Motor neuron (in vitro differentiated cells): ENCODE results near the gene ARHGEF28. TPM values are rescaled to one million over a fixed set of nuclear protein-coding genes. Genes with fewer than 3 reads are reported as not detected.
A peak's percentile ranks its signal among the peaks of the same experiment; 100 is the strongest.

ENCODE experiments used
- ATAC-seq, 8 experiments: fragments of 200-7000 bp; cut with Tn5 transposase; replicated peaks in 6 of 8; 2 replicates each; pipeline ENCODE4 v1.8.0; 2021; ENCODE audit warnings: mild to moderate bottlenecking in 8 of 8, moderate library complexity in 8 of 8
- H3K27ac ChIP-seq, 2 donors: fragments of 250-450 bp; sonication (Bioruptor Pico); 2 replicates each; pipeline ENCODE4 v1.9.0; 2021; ENCODE audit warnings: antibody characterized with exemption in 2 of 2, mild to moderate bottlenecking in 2 of 2, moderate library complexity in 1 of 2
- H3K4me1 ChIP-seq, 2 donors: fragments of 250-450 bp; sonication (Bioruptor Pico); replicated peaks in 1 of 2; 2 replicates each; pipeline ENCODE4 v1.6.1; 2021; ENCODE audit warnings: antibody characterized with exemption in 2 of 2, mild to moderate bottlenecking in 2 of 2, moderate library complexity in 1 of 2
- H3K4me3 ChIP-seq, 5 donors: fragments of 250-450 bp; sonication (Bioruptor Pico); 2 replicates each; pipeline ENCODE4 v1.9.0; 2021; ENCODE audit warnings: antibody characterized with exemption in 5 of 5, mild to moderate bottlenecking in 5 of 5, moderate library complexity in 4 of 5
- WGBS, 10 experiments: fragments of 450-650 bp; shearing (Covaris generic); methylation state at CpG; one replicate each; pipeline ENCODE4 v1.0.0; 2022; 5-methylcytosine and 5-hydroxymethylcytosine counted together
- in situ Hi-C, 9 experiments: fragments of 400-800 bp; cut with MboI; loops; one replicate each; pipeline ENCODE4 v1.15.0; 2021; ENCODE audit warnings: low sequenced_read_pairs in 9 of 9, low pct_unique_long_range_greater_than_20kb in 2 of 9; ENCODE audit not compliant: unreplicated experiment in 9 of 9
- total RNA-seq, 8 experiments: library from RNA; unstranded; fragments of 300-600 nt; gene quantifications; 2 replicates each; pipeline versions ENCODE4 v1.2.3 to v1.2.4, GENCODE V29; 2022

ARHGEF28 gene
- total RNA-seq, 8 experiments from 2014 or later, result 0.81 to 29.3 (median 1.9) TPM

DNA sequence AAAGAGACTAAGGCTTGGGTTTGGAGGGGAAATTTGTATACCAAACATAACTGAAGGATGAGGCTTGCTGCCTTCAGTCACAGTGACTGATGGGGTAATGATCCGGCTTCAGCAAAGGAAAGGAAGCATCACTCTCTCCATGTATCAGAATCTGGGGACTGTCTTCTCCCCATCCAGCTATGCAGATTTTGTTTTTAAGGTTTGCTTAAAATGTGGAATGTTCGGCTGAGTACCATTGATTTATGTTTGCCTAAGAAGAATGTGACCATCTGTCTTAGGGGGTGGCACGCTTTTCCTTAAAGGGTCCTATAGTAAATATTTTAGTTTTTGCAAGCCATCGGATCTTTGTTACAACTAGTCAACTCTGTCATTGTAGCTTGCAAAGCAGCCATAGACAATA is 291.9 kb downstream of the ARHGEF28 start:
- ATAC-seq, result no peak
- in situ Hi-C loops, result loop anchor here in 1 of 9 experiments (25.0 kb wide), 1 partner anchor 994 kb away; no protein-coding TSS in a partner anchor
- 47 to 100% (median 86%) methylated on average over 1 to 4 of the region's 4 CpGs; no CpG with 5 or more reads in 1 of the 10 experiments for WGBS, 10 experiments
- Histone ChIP-seq H3K27ac (no peak overlapping the region), H3K4me1 (peaks cover 16 to 33% of the 10 kb centered on the region in 2 donors), H3K4me3 (no peak overlapping the region)

DNA sequence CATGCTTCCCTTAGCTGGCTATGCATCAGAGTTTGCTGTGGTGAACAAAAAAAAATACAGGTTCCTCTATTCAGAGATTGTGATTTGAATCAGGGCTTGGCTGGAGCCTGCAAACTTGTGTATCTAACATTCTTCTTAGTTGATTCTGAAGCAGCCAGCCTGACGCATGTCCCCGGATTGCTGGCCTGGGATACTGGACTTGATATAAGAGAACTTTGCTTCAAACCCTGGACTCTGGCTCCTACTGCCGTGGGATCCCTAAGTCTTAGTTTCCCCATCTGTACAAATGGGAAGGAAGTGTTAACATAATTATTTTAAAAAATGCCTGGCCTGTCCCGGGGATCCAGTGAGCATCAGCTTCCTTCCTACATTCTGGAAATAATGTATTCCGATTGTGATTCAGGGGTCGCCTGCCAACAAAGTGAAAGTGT is 292.8 kb downstream of the ARHGEF28 start:
- peak in 1 of 8 experiments; percentile 59 for ATAC-seq
- H3K4me1 ChIP-seq, result peaks cover 16 to 38% of the 10 kb centered on the region in 2 donors
- WGBS, 10 experiments, result 0 to 100% (median 86%) methylated on average over 1 to 6 of the region's 6 CpGs; no CpG with 5 or more reads in 1 of the 10 experiments
- no peak overlapping the region for H3K27ac ChIP-seq
- in situ Hi-C loops, result loop anchor here in 1 of 9 experiments (25.0 kb wide), 1 partner anchor 993 kb away; no protein-coding TSS in a partner anchor
- no peak overlapping the region for H3K4me3 ChIP-seq

DNA sequence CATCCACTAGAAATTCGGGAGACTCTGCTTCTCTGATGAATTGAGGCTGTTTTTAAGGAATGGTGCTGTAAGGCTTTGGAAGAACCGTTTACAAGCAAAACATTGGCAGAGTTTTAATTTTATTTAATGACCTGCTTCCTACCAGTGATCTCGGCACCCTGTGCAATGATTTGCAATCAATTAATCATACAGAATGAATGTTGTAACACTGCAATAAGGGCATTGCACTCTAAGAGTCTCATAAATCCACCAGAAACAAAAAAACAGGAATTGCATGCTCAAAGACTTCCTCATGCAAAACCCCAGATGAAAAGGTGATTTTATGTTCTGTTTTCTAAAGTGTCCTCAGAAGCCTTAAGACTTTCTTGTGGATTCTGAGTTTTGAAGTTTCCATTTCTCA is 295.7 kb downstream of the ARHGEF28 start:
- in situ Hi-C loops, result loop anchor here in 1 of 9 experiments (25.0 kb wide), 1 partner anchor 991 kb away; no protein-coding TSS in a partner anchor
- Histone ChIP-seq H3K27ac (no peak overlapping the region), H3K4me1 (peaks cover 16 to 38% of the 10 kb centered on the region in 2 donors), H3K4me3 (no peak overlapping the region)
- ATAC-seq, result peak in 5 of 8 experiments; percentile 20 to 64 (median 43)
- WGBS, 10 experiments, result 0 to 42% (median 20%) methylated on average over 1 to 3 of the region's 3 CpGs; no CpG with 5 or more reads in 1 of the 10 experiments

DNA sequence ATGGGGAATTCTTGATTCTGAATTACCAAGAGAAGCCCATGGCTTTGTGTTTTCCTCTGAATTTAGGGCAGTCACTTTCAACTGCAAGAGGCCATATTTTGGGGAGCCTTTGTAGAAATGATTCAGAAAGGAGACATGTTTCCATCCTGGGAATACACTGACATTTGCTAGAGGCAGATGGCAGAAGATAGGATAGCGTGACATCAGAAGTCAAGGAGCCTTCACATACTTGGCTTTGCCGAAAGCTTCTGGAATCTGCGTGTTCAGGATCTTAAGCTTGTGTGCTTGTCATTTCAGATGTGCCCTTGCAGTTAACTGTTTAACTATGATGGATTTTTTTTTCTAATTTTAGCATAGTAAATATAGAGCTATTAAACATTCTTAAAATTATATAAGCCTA is 296.2 kb downstream of the ARHGEF28 start:
- in situ Hi-C loops, result loop anchor here in 1 of 9 experiments (25.0 kb wide), 1 partner anchor 990 kb away; no protein-coding TSS in a partner anchor
- Histone ChIP-seq H3K4me1 (peaks cover 16 to 35% of the 10 kb centered on the region in 2 donors), H3K4me3 (no peak overlapping the region), H3K27ac (no peak overlapping the region)
- no peak for ATAC-seq
- WGBS, 10 experiments, result 60 to 100% (median 93%) methylated on average over 1 to 3 of the region's 3 CpGs; no CpG with 5 or more reads in 2 of the 10 experiments

DNA sequence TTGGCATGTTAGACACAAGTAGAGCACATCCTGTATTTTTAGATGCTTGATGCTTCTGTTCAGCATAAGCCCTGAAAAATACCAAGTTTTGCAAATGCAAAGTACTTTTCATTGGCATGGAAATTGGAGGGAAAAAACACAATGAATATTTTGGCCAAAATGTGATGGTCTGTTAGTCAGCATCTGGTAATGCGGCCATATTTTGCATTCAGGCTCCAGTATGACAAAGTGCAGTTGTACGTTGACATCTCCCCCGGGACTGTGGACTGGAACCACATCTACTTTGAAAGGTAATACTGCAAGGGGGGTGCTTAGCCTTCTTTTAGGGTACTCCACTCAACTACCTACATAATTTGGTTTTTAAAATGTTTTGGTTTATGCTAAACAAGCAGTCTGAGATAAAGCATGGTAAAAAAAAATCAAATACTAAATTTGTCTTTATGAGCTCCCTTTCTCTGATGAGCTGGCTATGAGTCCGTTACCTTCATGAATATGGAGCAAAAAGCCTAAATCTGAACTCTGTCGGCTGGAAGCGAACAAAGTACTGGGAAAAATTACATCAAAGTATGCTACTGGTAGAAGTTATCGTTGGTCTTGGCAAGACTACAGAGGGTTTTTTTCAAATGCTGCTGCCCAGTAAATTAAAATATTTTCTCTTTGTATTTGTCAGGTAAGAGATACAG is 297.0 kb downstream of the ARHGEF28 start:
- WGBS, 10 experiments, result 9 to 91% (median 68%) methylated on average over 2 to 7 of the region's 7 CpGs; no CpG with 5 or more reads in 1 of the 10 experiments
- in situ Hi-C loops, result loop anchor here in 1 of 9 experiments (25.0 kb wide), 1 partner anchor 989 kb away; no protein-coding TSS in a partner anchor
- no peak overlapping the region for H3K4me3 ChIP-seq
- peak in 2 of 8 experiments; percentile 66 to 93 for ATAC-seq
- H3K4me1 ChIP-seq, result peaks cover 16 to 28% of the 10 kb centered on the region in 2 donors
- H3K27ac ChIP-seq, result no peak overlapping the region

DNA sequence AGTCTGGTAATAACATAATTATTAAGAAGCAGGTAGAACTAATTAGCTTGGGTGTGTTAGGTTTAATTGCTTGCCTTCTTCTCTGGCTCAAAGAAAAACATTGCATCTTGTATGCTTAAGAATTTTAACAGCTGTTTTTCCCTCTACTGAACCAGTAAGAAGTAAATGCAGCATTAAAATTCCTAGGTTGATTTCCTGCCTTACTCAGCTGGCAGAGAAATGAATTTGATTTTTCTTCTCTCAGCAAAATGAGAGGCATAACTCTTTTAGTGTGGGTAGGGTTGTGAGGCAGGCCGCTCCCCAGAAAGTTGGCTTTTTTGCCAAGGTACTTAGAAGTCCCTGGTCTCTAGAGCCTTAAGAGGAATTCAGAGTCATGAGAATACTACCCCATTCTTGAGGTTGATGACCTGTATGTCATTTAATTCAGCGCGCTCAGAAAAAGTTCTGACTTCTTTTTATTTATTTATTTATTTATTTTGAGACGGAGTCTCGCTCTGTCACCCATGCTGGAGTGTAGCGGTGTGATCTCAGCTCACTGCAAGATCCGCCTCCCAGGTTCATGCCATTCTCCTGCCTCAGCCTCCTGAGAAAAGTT is 302.6 kb downstream of the ARHGEF28 start:
- Histone ChIP-seq H3K27ac (no peak overlapping the region), H3K4me1 (peaks cover 0 to 3% of the 10 kb centered on the region in 2 donors), H3K4me3 (no peak overlapping the region)
- 90 to 100% (median 97%) methylated on average over 2 to 7 of the region's 7 CpGs; no CpG with 5 or more reads in 1 of the 10 experiments for WGBS, 10 experiments
- ATAC-seq, result no peak
- in situ Hi-C loops, result no loop called here

DNA sequence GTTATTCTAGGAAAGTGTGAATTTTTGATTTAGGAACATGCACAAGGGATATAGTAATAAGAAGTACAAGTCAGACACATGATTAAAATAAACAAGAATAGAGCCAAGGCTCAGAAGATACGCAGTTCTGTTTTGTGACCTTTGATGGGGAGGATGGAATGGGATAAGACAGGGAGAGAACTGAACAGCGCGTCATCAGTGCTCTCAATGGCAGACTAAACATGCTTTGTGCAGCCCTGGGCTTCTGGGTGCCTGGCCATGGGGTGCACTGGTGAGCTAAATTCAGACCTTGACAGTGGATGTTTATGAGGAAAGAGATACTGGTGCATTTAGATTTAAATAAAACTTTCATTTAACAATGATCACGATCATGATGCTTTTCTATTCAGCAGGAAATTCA is 309.7 kb downstream of the ARHGEF28 start:
- 70 to 100% (median 93%) methylated on average over 1 to 4 of the region's 4 CpGs; no CpG with 5 or more reads in 1 of the 10 experiments for WGBS, 10 experiments
- peaks cover 23 to 28% of the 10 kb centered on the region in 2 donors for H3K4me1 ChIP-seq
- H3K27ac ChIP-seq, result no peak overlapping the region
- in situ Hi-C loops, result no loop called here
- no peak overlapping the region for H3K4me3 ChIP-seq
- ATAC-seq, result no peak

DNA sequence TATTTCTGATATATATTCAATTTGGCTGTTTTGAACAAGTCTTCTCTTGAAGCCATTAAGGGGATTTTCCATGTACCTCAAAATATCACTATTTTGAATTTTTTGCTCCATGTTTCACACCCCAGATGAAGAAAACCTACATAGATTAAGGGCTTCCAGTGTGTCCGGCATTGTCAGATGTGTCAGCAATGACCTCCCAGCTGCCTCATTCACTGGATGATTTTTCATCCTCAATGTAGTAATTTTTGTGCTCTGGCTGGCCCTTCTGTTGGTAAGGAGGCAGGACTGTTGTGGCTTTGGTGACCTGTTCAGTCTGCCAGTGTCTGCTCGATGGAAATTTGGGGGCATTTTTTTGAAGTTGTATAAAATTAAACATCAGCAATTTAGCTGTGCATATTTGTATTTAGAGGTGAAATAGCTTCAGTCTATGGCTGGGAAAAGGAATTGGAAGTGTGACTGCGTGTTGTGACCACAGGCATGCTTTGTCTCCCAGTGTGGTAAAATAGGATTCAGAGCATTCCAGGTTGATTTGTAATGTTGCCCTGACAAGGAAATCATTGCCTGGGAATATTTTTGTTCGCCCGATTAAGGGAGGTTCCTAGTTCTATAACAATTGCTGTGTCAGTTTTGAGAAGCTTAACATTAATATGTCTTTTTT is 312.4 kb downstream of the ARHGEF28 start:
- 4 to 93% (median 82%) methylated on average over 1 to 5 of the region's 5 CpGs for WGBS, 10 experiments
- in situ Hi-C loops, result no loop called here
- peaks cover 25 to 29% of the 10 kb centered on the region in 2 donors for H3K4me1 ChIP-seq
- no peak overlapping the region for H3K4me3 ChIP-seq
- H3K27ac ChIP-seq, result no peak overlapping the region
- ATAC-seq, result peak in 4 of 8 experiments; percentile 44 to 84 (median 79)

DNA sequence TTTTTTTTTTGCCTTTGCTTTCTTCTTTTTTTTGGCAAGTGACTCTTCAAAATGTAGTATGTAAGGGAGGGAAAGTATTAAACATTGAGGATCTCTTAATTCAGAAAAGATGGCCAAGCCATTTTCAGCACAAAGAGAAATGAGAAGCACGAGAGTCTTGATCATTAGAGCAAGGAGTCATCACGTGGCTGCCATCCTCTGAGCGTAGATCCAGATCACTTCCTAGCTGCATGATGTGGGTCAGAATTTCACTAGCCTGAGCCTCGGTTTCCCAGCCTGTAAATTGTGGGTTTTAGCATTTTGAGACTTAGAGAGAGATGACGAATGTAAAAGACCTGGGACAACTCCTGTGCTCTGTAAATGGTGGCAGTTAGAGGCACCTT is 312.9 kb downstream of the ARHGEF28 start:
- 13 to 97% (median 77%) methylated on average over 1 to 5 of the region's 5 CpGs for WGBS, 10 experiments
- in situ Hi-C loops, result no loop called here
- no peak overlapping the region for H3K4me3 ChIP-seq
- peak in 2 of 8 experiments; percentile 6 to 24 for ATAC-seq
- peaks cover 25 to 29% of the 10 kb centered on the region in 2 donors for H3K4me1 ChIP-seq
- no peak overlapping the region for H3K27ac ChIP-seq

DNA sequence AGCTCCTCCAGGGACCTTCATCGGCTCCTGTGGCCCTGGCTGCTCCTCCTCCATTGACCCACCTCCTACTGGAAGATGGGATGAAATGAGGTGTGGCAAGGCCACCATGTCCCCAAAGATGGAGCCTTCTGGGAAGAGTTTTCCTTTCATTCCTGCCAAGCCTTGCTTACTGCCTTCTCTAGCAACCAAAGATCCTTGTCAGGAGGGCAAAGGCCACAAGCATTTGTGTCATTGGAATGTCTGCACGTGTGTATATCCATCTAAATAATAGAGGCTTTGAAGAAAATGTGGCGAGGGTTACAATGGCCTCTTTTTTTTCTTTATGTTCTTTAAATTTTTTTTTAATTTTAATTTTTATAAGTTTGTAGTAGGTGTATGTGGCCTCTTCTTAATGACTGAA is 313.6 kb downstream of the ARHGEF28 start:
- in situ Hi-C loops, result no loop called here
- WGBS, 10 experiments, result 44 to 100% (median 71%) methylated on average over 1 to 3 of the region's 3 CpGs; no CpG with 5 or more reads in 2 of the 10 experiments
- ATAC-seq, result peak in 1 of 8 experiments; percentile 11
- Histone ChIP-seq H3K27ac (no peak overlapping the region), H3K4me3 (no peak overlapping the region), H3K4me1 (peaks cover 25 to 29% of the 10 kb centered on the region in 2 donors)

DNA sequence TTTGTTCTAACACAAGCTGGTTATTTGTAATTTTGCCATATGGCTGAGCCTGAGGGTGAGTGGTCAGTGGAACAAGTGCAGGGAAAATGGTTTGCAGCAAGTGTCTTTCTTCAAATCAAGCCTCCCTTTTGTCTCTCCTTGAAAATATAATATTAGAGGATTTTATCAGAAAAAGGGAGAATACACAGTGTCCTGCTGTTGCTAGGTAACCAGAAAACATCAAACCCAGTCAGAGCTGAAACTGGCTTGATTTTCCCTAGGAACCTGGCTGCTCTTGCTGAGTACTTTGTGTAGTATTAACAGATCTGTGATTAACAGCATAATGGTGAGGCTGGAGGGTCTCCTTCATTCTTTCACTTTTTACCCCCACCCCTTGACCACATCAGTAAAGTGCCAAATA is 314.0 kb downstream of the ARHGEF28 start:
- ATAC-seq, result peak in 5 of 8 experiments; percentile 65 to 75 (median 71)
- H3K4me3 ChIP-seq, result no peak overlapping the region
- peaks cover 25 to 29% of the 10 kb centered on the region in 2 donors for H3K4me1 ChIP-seq
- H3K27ac ChIP-seq, result no peak overlapping the region
- in situ Hi-C loops, result no loop called here

DNA sequence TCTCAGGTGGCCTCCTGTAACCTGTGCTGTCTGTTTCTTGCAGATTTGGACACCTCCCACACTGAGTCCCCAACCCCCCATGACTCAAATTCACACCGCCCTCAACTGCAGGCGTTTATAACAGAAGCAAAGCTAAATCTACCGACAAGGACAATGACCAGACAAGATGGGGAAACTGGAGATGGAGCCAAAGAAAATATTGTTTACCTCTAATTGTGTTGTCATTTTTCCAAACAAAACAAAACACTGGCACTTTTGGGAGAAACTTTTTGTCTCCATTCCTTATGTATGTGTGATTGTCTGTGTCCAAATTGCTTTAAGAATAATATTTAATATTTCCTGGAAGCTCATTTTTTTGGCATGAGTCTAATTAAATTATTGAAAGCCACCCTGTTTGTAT is 314.8 kb downstream of the ARHGEF28 start:
- in situ Hi-C loops, result no loop called here
- Histone ChIP-seq H3K4me1 (peaks cover 25 to 29% of the 10 kb centered on the region in 2 donors), H3K27ac (no peak overlapping the region), H3K4me3 (no peak overlapping the region)
- WGBS, 10 experiments, result 79 to 100% (median 85%) methylated on average over 1 to 3 of the region's 3 CpGs; no CpG with 5 or more reads in 2 of the 10 experiments
- ATAC-seq, result no peak

DNA sequence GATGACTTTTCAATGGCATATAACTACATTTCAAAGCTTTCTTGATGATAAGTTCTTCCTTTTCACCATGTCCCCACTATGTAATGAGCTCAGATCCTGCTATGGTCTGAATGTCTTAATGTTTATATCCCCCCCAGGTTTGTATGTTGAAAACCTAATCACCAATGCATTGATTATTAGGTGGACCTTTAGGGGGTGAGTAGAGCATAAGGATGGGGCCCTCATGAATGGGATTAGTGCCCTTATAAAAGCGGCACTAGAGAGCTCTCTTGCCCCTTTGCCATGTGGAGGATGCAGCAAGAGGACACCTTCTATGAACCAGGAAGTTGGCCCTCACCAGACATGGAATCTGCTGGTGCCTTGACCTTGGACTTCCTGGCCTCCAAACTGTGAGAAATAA is 316.8 kb downstream of the ARHGEF28 start:
- ATAC-seq, result no peak
- in situ Hi-C loops, result no loop called here
- 100% methylated on average over 1 of the region's 1 CpG; no CpG with 5 or more reads in 9 of the 10 experiments for WGBS, 10 experiments
- Histone ChIP-seq H3K4me3 (no peak overlapping the region), H3K4me1 (peaks cover 35 to 36% of the 10 kb centered on the region in 2 donors), H3K27ac (no peak overlapping the region)
